SK-N-SH (cell line): ENCODE results near the gene ANKRD10. TPM values are rescaled to one million over a fixed set of nuclear protein-coding genes. Genes with fewer than 3 reads are reported as not detected.

Source experiments
- CTCF ChIA-PET: fragments of 300-600, 350-600 bp; formaldehyde crosslinking; extraction: SDS; loops from one replicate; lab custom pipeline; 2021; lab: Yijun Ruan, JAX
- POLR2A ChIA-PET: fragments of 350-600 bp; sonication (Branson Sonifier 250); formaldehyde crosslinking; extraction: SDS; loops from one replicate; lab custom pipeline; 2020; ENCODE audit warnings: antibody characterized with exemption, inconsistent platforms; lab: Yijun Ruan, JAX
- DNase-seq: peaks from one replicate; pipeline ENCODE4 v3.0.0; 2012
- H2AFZ ChIP-seq: fragments of 200-600 bp; sonication (generic); 2 replicates; pipeline ENCODE4 v1.8.1; 2016; ENCODE audit warnings: antibody characterized with exemption, mild to moderate bottlenecking, low read depth
- H3F3A ChIP-seq: fragments of 200-600 bp; sonication (generic); replicated peaks from 2 replicates; pipeline ENCODE3; 2016; ENCODE audit warnings: antibody characterized with exemption, mild to moderate bottlenecking; ENCODE audit not compliant: insufficient read depth
- H3K27ac ChIP-seq, 2 experiments: fragments of 200-500 bp in 1 of 2; fragments of 200-600 bp in 1 of 2; sonication (Bioruptor generic) in 1 of 2; sonication (generic), shearing (Covaris generic) in 1 of 2; 2 replicates each; pipeline versions ENCODE4 v1.5.1 to v1.6.1; 2014 to 2016; ENCODE audit warnings: low read depth in 2 of 2, inconsistent platforms in 1 of 2, low read length in 1 of 2, mild to moderate bottlenecking in 1 of 2, mixed read lengths in 1 of 2
- H3K27me3 ChIP-seq: fragments of 200-600 bp; sonication (generic), shearing (Covaris generic); 2 replicates; pipeline ENCODE4 v1.6.1; 2016; ENCODE audit warnings: mixed run types; ENCODE audit not compliant: insufficient read depth
- H3K36me3 ChIP-seq, 2 experiments: fragments of 200-500 bp in 1 of 2; fragments of 200-600 bp in 1 of 2; sonication (Bioruptor generic) in 1 of 2; sonication (generic) in 1 of 2; replicated peaks in 1 of 2; 2 replicates each; pipeline versions ENCODE3 to v1.5.1; 2014 to 2016; ENCODE audit warnings: low read length in 1 of 2, mild to moderate bottlenecking in 1 of 2; ENCODE audit not compliant: insufficient read depth in 2 of 2, control insufficient read depth in 1 of 2
- H3K4me1 ChIP-seq, 2 experiments: fragments of 200-500 bp in 1 of 2; fragments of 200-600 bp in 1 of 2; sonication (Bioruptor generic) in 1 of 2; sonication (generic), shearing (Covaris generic) in 1 of 2; 2 replicates each; pipeline versions ENCODE4 v1.5.1 to v1.6.1; 2014 to 2016; ENCODE audit warnings: low read depth in 1 of 2, low read length in 1 of 2, mixed run types in 1 of 2; ENCODE audit not compliant: insufficient read depth in 2 of 2, control insufficient read depth in 1 of 2
- H3K4me2 ChIP-seq: fragments of 200-600 bp; sonication (generic), shearing (Covaris generic); 2 replicates; pipeline ENCODE4 v1.6.1; 2017; ENCODE audit warnings: mixed run types
- H3K4me3 ChIP-seq, 2 experiments: fragments of 200-500 bp in 1 of 2; fragments of 200-600 bp in 1 of 2; sonication (Bioruptor generic) in 1 of 2; sonication (generic), shearing (Covaris generic) in 1 of 2; 2 replicates each; pipeline versions ENCODE4 v1.5.1 to v1.8.1; 2014 to 2016; ENCODE audit warnings: low read depth in 2 of 2, inconsistent platforms in 1 of 2, low read length in 1 of 2, mild to moderate bottlenecking in 1 of 2, mixed read lengths in 1 of 2, moderate library complexity in 1 of 2
- H3K79me2 ChIP-seq: fragments of 200-600 bp; sonication (generic); 2 replicates; pipeline ENCODE4 v1.8.1; 2017; ENCODE audit warnings: mild to moderate bottlenecking; ENCODE audit not compliant: insufficient read depth
- H3K9ac ChIP-seq: fragments of 200-600 bp; sonication (generic); 2 replicates; pipeline ENCODE4 v1.6.1; 2017; ENCODE audit warnings: mixed run types
- H3K9me2 ChIP-seq: fragments of 200-600 bp; sonication (generic); 2 replicates; pipeline ENCODE4 v1.6.1; 2017; ENCODE audit warnings: mixed run types
- H3K9me3 ChIP-seq: fragments of 200-600 bp; sonication (generic); 2 replicates; pipeline ENCODE4 v1.6.1; 2017; ENCODE audit warnings: mixed run types, mild to moderate bottlenecking, moderate library complexity
- H4K20me1 ChIP-seq: fragments of 200-600 bp; sonication (generic); 2 replicates; pipeline ENCODE4 v1.6.1; 2017; ENCODE audit warnings: mild to moderate bottlenecking, mixed run types; ENCODE audit not compliant: insufficient read depth
- EP300 ChIP-seq, 2 experiments: IDR thresholded peaks; 2 replicates each; pipeline versions ENCODE4 v1.4.0 to v1.6.1; 2012; ENCODE audit warnings: borderline replicate concordance in 1 of 2, low read depth in 1 of 2, low read length in 1 of 2
- EZH2phosphoT487 ChIP-seq: fragments of 200-600 bp; sonication (generic); IDR thresholded peaks from 2 replicates; pipeline ENCODE4 v1.6.1; 2017; ENCODE audit warnings: low read depth, mixed run types, mild to moderate bottlenecking, antibody characterized with exemption, moderate library complexity, borderline replicate concordance
- FOXM1 ChIP-seq: IDR thresholded peaks from 2 replicates; pipeline ENCODE4 v1.4.0; 2012; ENCODE audit warnings: low read depth, mild to moderate bottlenecking
- GATA2 ChIP-seq: sonication (generic); formaldehyde crosslinking; IDR thresholded peaks from 2 replicates; pipeline ENCODE4 v1.5.0; 2020; ENCODE audit warnings: mild to moderate bottlenecking, missing genetic modification reagents
- POLR2AphosphoS5 ChIP-seq: IDR thresholded peaks from 2 replicates; pipeline ENCODE4 v1.6.1; 2012; ENCODE audit warnings: low read depth, low read length
- RCOR1 ChIP-seq: fragments of 150-350 bp; IDR thresholded peaks from 2 replicates; pipeline ENCODE4 v1.6.1; 2017; ENCODE audit warnings: antibody characterized with exemption, low read length
- RFX5 ChIP-seq: IDR thresholded peaks from 2 replicates; pipeline ENCODE4 v1.6.1; 2012; ENCODE audit warnings: mild to moderate bottlenecking, improper control_type of control experiment, low read length
- SIN3A ChIP-seq: IDR thresholded peaks from 2 replicates; pipeline ENCODE4 v1.6.1; 2012; ENCODE audit warnings: low read depth, mild to moderate bottlenecking, low read length, moderate library complexity, borderline replicate concordance
- SMC3 ChIP-seq: IDR thresholded peaks from 2 replicates; pipeline ENCODE4 v1.6.1; 2012; ENCODE audit warnings: low read depth, low read length, improper control_type of control experiment
- TAF1 ChIP-seq: IDR thresholded peaks from 2 replicates; pipeline ENCODE4 v1.6.1; 2012; ENCODE audit warnings: low read depth, mild to moderate bottlenecking, low read length, moderate library complexity, borderline replicate concordance
- WGBS: methylation state at CpG from one replicate; pipeline ENCODE4 v1.1.6; 2017; ENCODE audit warnings: low lambda C conversion rate; 5-methylcytosine and 5-hydroxymethylcytosine counted together
- polyA plus RNA-seq, 3 experiments: library from polyadenylated mRNA; depleted of rRNA; stranded (reverse); fragments of >200 nt; gene quantifications; 2 replicates each; pipeline ENCODE4 v1.2.3, GENCODE V29; 2012
- TF ChIP-seq, protein P1 (sequence below): fragments of 200-600 bp; sonication (generic); IDR thresholded peaks from 2 replicates; pipeline ENCODE4 v1.6.1; 2017; ENCODE audit warnings: antibody characterized with exemption, mild to moderate bottlenecking, moderate library complexity
- TF ChIP-seq, protein P2 (sequence below): IDR thresholded peaks from 2 replicates; pipeline ENCODE4 v1.4.0; 2012; ENCODE audit warnings: low read depth
- TF ChIP-seq, protein P3 (sequence below): IDR thresholded peaks from 2 replicates; pipeline ENCODE4; 2012
- TF ChIP-seq, protein P4 (sequence below): fragments of 150-350 bp; IDR thresholded peaks from 2 replicates; pipeline ENCODE4 v1.6.1; 2017; ENCODE audit warnings: antibody characterized with exemption, low read length, low read depth, borderline replicate concordance
- TF ChIP-seq, protein P5 (sequence below): fragments of 150-350 bp; IDR thresholded peaks from 2 replicates; pipeline ENCODE4 v1.6.1; 2016; ENCODE audit warnings: mild to moderate bottlenecking, low read depth, low read length

Gene ANKRD10
- polyA plus RNA-seq, 1 of the 3 experiments (the other 2 are of a cell fraction) = 53.2 TPM

DNA sequence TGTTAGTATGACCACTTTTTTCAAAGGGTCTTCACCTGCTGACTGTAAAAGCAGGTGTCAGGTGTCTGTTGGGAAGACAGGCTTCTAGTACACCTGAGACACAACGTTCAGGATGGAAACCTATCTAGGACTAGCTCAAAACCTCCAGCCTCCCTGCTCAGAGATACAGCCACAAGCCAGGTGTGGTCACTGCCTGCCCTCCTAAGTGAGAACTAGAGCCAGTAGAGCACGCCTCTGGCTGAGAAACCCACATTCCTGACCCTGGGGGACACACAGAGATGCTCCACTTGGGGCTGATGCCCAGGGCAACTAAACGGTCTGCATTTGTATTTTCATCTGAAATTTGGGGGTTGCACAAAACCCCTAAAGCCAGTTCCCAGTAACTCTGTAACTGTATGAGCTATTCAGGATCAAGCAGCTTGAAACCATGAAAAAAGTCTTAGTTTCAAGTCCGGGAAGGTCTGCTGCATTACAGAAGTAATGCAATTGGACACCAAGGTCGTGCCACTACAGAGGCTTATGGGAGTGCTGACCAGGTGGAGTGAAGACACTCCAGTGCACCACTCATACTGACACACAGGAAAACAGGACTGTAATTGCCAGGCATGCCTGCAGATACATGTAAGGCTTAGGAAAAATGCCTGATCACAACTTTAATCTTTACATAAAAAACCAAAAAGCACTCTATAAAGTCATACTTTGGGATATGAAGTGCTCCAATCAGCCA lies 27.8 kb downstream of the ANKRD10 start:
- Histone ChIP-seq H3K4me2 (no peak overlapping the region), H3K4me1 (peaks cover 0 to 5% of the 10 kb centered on the region in 2 experiments; a peak in 1 of 4 replicates), H3K79me2 (no peaks in the 10 kb centered on the region), H3F3A (no peaks in the 10 kb centered on the region), H3K9ac (no peak overlapping the region), H3K36me3 (peaks cover 12 to 13% of the 10 kb centered on the region in 2 experiments), H2AFZ (no peak overlapping the region), H3K4me3 (no peak overlapping the region), H3K27me3 (no peaks in the 10 kb centered on the region), H3K9me2 (no peaks in the 10 kb centered on the region), H3K9me3 (no peaks in the 10 kb centered on the region), H3K27ac (no peak overlapping the region), H4K20me1 (no peaks in the 10 kb centered on the region)
- WGBS = 32% methylated on average over 4 of the region's 5 CpGs
- POLR2A ChIA-PET = interaction anchor here (1.3 kb wide), 1 partner anchor 28 kb away, joined by 3 read pairs; the partner anchor contains the start of gene ANKRD10
- TF ChIP-seq, protein P1, sequence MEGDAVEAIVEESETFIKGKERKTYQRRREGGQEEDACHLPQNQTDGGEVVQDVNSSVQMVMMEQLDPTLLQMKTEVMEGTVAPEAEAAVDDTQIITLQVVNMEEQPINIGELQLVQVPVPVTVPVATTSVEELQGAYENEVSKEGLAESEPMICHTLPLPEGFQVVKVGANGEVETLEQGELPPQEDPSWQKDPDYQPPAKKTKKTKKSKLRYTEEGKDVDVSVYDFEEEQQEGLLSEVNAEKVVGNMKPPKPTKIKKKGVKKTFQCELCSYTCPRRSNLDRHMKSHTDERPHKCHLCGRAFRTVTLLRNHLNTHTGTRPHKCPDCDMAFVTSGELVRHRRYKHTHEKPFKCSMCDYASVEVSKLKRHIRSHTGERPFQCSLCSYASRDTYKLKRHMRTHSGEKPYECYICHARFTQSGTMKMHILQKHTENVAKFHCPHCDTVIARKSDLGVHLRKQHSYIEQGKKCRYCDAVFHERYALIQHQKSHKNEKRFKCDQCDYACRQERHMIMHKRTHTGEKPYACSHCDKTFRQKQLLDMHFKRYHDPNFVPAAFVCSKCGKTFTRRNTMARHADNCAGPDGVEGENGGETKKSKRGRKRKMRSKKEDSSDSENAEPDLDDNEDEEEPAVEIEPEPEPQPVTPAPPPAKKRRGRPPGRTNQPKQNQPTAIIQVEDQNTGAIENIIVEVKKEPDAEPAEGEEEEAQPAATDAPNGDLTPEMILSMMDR = no peak
- TF ChIP-seq SIN3A = no peak
- TF ChIP-seq GATA2 (CRISPR knock-in tag) = no peak
- no peak for TF ChIP-seq RCOR1
- no peak for TF ChIP-seq SMC3
- no peak for TF ChIP-seq EZH2phosphoT487
- TF ChIP-seq, protein P2, sequence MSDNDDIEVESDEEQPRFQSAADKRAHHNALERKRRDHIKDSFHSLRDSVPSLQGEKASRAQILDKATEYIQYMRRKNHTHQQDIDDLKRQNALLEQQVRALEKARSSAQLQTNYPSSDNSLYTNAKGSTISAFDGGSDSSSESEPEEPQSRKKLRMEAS = no peak
- TF ChIP-seq, protein P3, sequence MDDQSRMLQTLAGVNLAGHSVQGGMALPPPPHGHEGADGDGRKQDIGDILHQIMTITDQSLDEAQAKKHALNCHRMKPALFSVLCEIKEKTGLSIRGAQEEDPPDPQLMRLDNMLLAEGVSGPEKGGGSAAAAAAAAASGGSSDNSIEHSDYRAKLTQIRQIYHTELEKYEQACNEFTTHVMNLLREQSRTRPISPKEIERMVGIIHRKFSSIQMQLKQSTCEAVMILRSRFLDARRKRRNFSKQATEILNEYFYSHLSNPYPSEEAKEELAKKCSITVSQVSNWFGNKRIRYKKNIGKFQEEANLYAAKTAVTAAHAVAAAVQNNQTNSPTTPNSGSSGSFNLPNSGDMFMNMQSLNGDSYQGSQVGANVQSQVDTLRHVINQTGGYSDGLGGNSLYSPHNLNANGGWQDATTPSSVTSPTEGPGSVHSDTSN = no peak
- TF ChIP-seq TAF1 = no peak
- no peak for TF ChIP-seq RFX5
- TF ChIP-seq, protein P4, sequence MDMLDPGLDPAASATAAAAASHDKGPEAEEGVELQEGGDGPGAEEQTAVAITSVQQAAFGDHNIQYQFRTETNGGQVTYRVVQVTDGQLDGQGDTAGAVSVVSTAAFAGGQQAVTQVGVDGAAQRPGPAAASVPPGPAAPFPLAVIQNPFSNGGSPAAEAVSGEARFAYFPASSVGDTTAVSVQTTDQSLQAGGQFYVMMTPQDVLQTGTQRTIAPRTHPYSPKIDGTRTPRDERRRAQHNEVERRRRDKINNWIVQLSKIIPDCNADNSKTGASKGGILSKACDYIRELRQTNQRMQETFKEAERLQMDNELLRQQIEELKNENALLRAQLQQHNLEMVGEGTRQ = no peak
- TF ChIP-seq, protein P5, sequence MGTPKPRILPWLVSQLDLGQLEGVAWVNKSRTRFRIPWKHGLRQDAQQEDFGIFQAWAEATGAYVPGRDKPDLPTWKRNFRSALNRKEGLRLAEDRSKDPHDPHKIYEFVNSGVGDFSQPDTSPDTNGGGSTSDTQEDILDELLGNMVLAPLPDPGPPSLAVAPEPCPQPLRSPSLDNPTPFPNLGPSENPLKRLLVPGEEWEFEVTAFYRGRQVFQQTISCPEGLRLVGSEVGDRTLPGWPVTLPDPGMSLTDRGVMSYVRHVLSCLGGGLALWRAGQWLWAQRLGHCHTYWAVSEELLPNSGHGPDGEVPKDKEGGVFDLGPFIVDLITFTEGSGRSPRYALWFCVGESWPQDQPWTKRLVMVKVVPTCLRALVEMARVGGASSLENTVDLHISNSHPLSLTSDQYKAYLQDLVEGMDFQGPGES = no peak
- TF ChIP-seq POLR2AphosphoS5 = no peak
- TF ChIP-seq FOXM1 = no peak
- TF ChIP-seq EP300 (IDR thresholded peaks at IDR 0.05; ENCODE audit: borderline replicate concordance in 1 of 2, low read depth in 1 of 2, low read length in 1 of 2) = no peak
- DNase-seq = no peak
- CTCF ChIA-PET = interaction anchor here (1.3 kb wide), 1 partner anchor 14 kb away, joined by 3 read pairs; no protein-coding TSS in a partner anchor
